ENCODE measurements around the gene PPP4R1. TPM values are rescaled to one million over a fixed set of nuclear protein-coding genes. Genes with fewer than 3 reads are reported as not detected.

The PPP4R1 gene
- total RNA-seq, 1 donor from 2014 or later: 173 TPM

GRCh38 chr18:9552616-9553015 is 61.7 kb downstream of the PPP4R1 start:
- Mint-ChIP-seq H3K4me3 (ENCODE audit: unreplicated experiment) (peak overlapping the region; percentile 26), H3K36me3 (ENCODE audit: low read depth, unreplicated experiment) (peaks cover 74% of the 10 kb centered on the region), H3K27ac (ENCODE audit: unreplicated experiment) (no peak overlapping the region), H3K9me3 (ENCODE audit: unreplicated experiment) (no peaks in the 10 kb centered on the region), H3K4me1 (ENCODE audit: unreplicated experiment) (no peaks in the 10 kb centered on the region), H3K27me3 (ENCODE audit: unreplicated experiment) (no peaks in the 10 kb centered on the region)
- no peak for DNase-seq (ENCODE audit: low spot score)
- TF ChIP-seq, protein P1, sequence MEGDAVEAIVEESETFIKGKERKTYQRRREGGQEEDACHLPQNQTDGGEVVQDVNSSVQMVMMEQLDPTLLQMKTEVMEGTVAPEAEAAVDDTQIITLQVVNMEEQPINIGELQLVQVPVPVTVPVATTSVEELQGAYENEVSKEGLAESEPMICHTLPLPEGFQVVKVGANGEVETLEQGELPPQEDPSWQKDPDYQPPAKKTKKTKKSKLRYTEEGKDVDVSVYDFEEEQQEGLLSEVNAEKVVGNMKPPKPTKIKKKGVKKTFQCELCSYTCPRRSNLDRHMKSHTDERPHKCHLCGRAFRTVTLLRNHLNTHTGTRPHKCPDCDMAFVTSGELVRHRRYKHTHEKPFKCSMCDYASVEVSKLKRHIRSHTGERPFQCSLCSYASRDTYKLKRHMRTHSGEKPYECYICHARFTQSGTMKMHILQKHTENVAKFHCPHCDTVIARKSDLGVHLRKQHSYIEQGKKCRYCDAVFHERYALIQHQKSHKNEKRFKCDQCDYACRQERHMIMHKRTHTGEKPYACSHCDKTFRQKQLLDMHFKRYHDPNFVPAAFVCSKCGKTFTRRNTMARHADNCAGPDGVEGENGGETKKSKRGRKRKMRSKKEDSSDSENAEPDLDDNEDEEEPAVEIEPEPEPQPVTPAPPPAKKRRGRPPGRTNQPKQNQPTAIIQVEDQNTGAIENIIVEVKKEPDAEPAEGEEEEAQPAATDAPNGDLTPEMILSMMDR (IDR thresholded peaks at IDR 0.05; ENCODE audit: unreplicated experiment): no peak

GRCh38 chr18:9552191-9552590 is 62.2 kb downstream of the PPP4R1 start:
- Mint-ChIP-seq H3K27ac (ENCODE audit: unreplicated experiment) (no peak overlapping the region), H3K4me3 (ENCODE audit: unreplicated experiment) (no peak overlapping the region), H3K27me3 (ENCODE audit: unreplicated experiment) (no peaks in the 10 kb centered on the region), H3K4me1 (ENCODE audit: unreplicated experiment) (no peaks in the 10 kb centered on the region), H3K9me3 (ENCODE audit: unreplicated experiment) (no peaks in the 10 kb centered on the region), H3K36me3 (ENCODE audit: low read depth, unreplicated experiment) (peaks cover 76% of the 10 kb centered on the region)
- no peak for DNase-seq (ENCODE audit: low spot score)
- TF ChIP-seq, protein P1 (IDR thresholded peaks at IDR 0.05; ENCODE audit: unreplicated experiment): no peak

GRCh38 chr18:9550429-9550828 is 63.9 kb downstream of the PPP4R1 start:
- H3K36me3 Mint-ChIP-seq (ENCODE audit: low read depth, unreplicated experiment): peaks cover 74% of the 10 kb centered on the region
- no peak overlapping the region for H3K27ac Mint-ChIP-seq (ENCODE audit: unreplicated experiment)
- no peaks in the 10 kb centered on the region for H3K4me1 Mint-ChIP-seq (ENCODE audit: unreplicated experiment)
- H3K9me3 Mint-ChIP-seq (ENCODE audit: unreplicated experiment): no peaks in the 10 kb centered on the region
- H3K4me3 Mint-ChIP-seq (ENCODE audit: unreplicated experiment): no peak overlapping the region
- TF ChIP-seq, protein P1 (IDR thresholded peaks at IDR 0.05; ENCODE audit: unreplicated experiment): no peak
- no peak for DNase-seq (ENCODE audit: low spot score)
- H3K27me3 Mint-ChIP-seq (ENCODE audit: unreplicated experiment): peaks cover 1% of the 10 kb centered on the region

- peak overlapping the region; percentile 60 for H3K4me3 Mint-ChIP-seq (ENCODE audit: unreplicated experiment)
- no peak overlapping the region for H3K27ac Mint-ChIP-seq (ENCODE audit: unreplicated experiment)
- peaks cover 4% of the 10 kb centered on the region for H3K27me3 Mint-ChIP-seq (ENCODE audit: unreplicated experiment)
- H3K36me3 Mint-ChIP-seq (ENCODE audit: low read depth, unreplicated experiment): peaks cover 67% of the 10 kb centered on the region
- TF ChIP-seq, protein P1 (IDR thresholded peaks at IDR 0.05; ENCODE audit: unreplicated experiment): no peak
- no peaks in the 10 kb centered on the region for H3K9me3 Mint-ChIP-seq (ENCODE audit: unreplicated experiment)
- DNase-seq (ENCODE audit: low spot score): no peak
- H3K4me1 Mint-ChIP-seq (ENCODE audit: unreplicated experiment): no peaks in the 10 kb centered on the region
Observed at GRCh38 chr18:9549405-9549804, 65.0 kb downstream of the PPP4R1 start.

GRCh38 chr18:9547782-9548181 is 66.6 kb downstream of the PPP4R1 start:
- peaks cover 54% of the 10 kb centered on the region for H3K36me3 Mint-ChIP-seq (ENCODE audit: low read depth, unreplicated experiment)
- H3K27me3 Mint-ChIP-seq (ENCODE audit: unreplicated experiment): peaks cover 11% of the 10 kb centered on the region
- TF ChIP-seq, protein P1 (IDR thresholded peaks at IDR 0.05; ENCODE audit: unreplicated experiment): no peak
- H3K9me3 Mint-ChIP-seq (ENCODE audit: unreplicated experiment): no peaks in the 10 kb centered on the region
- H3K4me3 Mint-ChIP-seq (ENCODE audit: unreplicated experiment): no peak overlapping the region
- H3K27ac Mint-ChIP-seq (ENCODE audit: unreplicated experiment): no peak overlapping the region
- no peak for DNase-seq (ENCODE audit: low spot score)
- no peaks in the 10 kb centered on the region for H3K4me1 Mint-ChIP-seq (ENCODE audit: unreplicated experiment)
